ENCODE results near the gene JAM3. TPM values are rescaled to one million over a fixed set of nuclear protein-coding genes. Genes with fewer than 3 reads are reported as not detected.

JAM3 gene
- total RNA-seq, 1 donor from 2014 or later, result 101 TPM

- Mint-ChIP-seq H3K9me3 (ENCODE audit: unreplicated experiment) (peaks cover 11% of the 10 kb centered on the region), H3K27me3 (ENCODE audit: unreplicated experiment) (peaks cover 4% of the 10 kb centered on the region), H3K27ac (ENCODE audit: unreplicated experiment) (no peak overlapping the region), H3K4me3 (ENCODE audit: unreplicated experiment) (no peak overlapping the region), H3K4me1 (ENCODE audit: low read depth, unreplicated experiment) (peaks cover 27% of the 10 kb centered on the region), H3K36me3 (ENCODE audit: unreplicated experiment) (no peaks in the 10 kb centered on the region)
- no peak for DNase-seq
- no peak for TF ChIP-seq CTCF (IDR thresholded peaks at IDR 0.05; ENCODE audit: partially characterized antibody, unreplicated experiment)
These were observed 44.3 kb upstream of the JAM3 start for GRCh38 chr11:134024420-134025081.

- no peaks in the 10 kb centered on the region for H3K36me3 Mint-ChIP-seq (ENCODE audit: unreplicated experiment)
- no peak for TF ChIP-seq CTCF (IDR thresholded peaks at IDR 0.05; ENCODE audit: partially characterized antibody, unreplicated experiment)
- DNase-seq, result no peak
- peaks cover 8% of the 10 kb centered on the region for H3K9me3 Mint-ChIP-seq (ENCODE audit: unreplicated experiment)
- H3K27me3 Mint-ChIP-seq (ENCODE audit: unreplicated experiment), result peaks cover 4% of the 10 kb centered on the region
- H3K4me1 Mint-ChIP-seq (ENCODE audit: low read depth, unreplicated experiment), result peaks cover 22% of the 10 kb centered on the region
- H3K27ac Mint-ChIP-seq (ENCODE audit: unreplicated experiment), result no peak overlapping the region
- H3K4me3 Mint-ChIP-seq (ENCODE audit: unreplicated experiment), result no peak overlapping the region
These were observed 43.8 kb upstream of the JAM3 start for GRCh38 chr11:134025082-134025429.

GRCh38 chr11:134026655-134027343 is 42.1 kb upstream of the JAM3 start:
- no peak for DNase-seq
- Mint-ChIP-seq H3K4me1 (ENCODE audit: low read depth, unreplicated experiment) (peaks cover 23% of the 10 kb centered on the region), H3K9me3 (ENCODE audit: unreplicated experiment) (peaks cover 9% of the 10 kb centered on the region), H3K27ac (ENCODE audit: unreplicated experiment) (no peak overlapping the region), H3K4me3 (ENCODE audit: unreplicated experiment) (no peak overlapping the region), H3K36me3 (ENCODE audit: unreplicated experiment) (no peaks in the 10 kb centered on the region), H3K27me3 (ENCODE audit: unreplicated experiment) (peaks cover 3% of the 10 kb centered on the region)
- no peak for TF ChIP-seq CTCF (IDR thresholded peaks at IDR 0.05; ENCODE audit: partially characterized antibody, unreplicated experiment)

- Mint-ChIP-seq H3K9me3 (ENCODE audit: unreplicated experiment) (peaks cover 15% of the 10 kb centered on the region), H3K27me3 (ENCODE audit: unreplicated experiment) (peaks cover 8% of the 10 kb centered on the region), H3K36me3 (ENCODE audit: unreplicated experiment) (no peaks in the 10 kb centered on the region), H3K4me3 (ENCODE audit: unreplicated experiment) (no peak overlapping the region), H3K27ac (ENCODE audit: unreplicated experiment) (no peak overlapping the region), H3K4me1 (ENCODE audit: low read depth, unreplicated experiment) (peaks cover 29% of the 10 kb centered on the region)
- TF ChIP-seq CTCF (IDR thresholded peaks at IDR 0.05; ENCODE audit: partially characterized antibody, unreplicated experiment), result no peak
- DNase-seq, result no peak
These were observed 41.2 kb upstream of the JAM3 start for GRCh38 chr11:134027671-134028070.

- peaks cover 14% of the 10 kb centered on the region for H3K27me3 Mint-ChIP-seq (ENCODE audit: unreplicated experiment)
- H3K4me3 Mint-ChIP-seq (ENCODE audit: unreplicated experiment), result no peak overlapping the region
- H3K9me3 Mint-ChIP-seq (ENCODE audit: unreplicated experiment), result peaks cover 14% of the 10 kb centered on the region
- H3K4me1 Mint-ChIP-seq (ENCODE audit: low read depth, unreplicated experiment), result peaks cover 30% of the 10 kb centered on the region
- TF ChIP-seq CTCF (IDR thresholded peaks at IDR 0.05; ENCODE audit: partially characterized antibody, unreplicated experiment), result no peak
- no peak for DNase-seq
- H3K27ac Mint-ChIP-seq (ENCODE audit: unreplicated experiment), result no peak overlapping the region
- H3K36me3 Mint-ChIP-seq (ENCODE audit: unreplicated experiment), result no peaks in the 10 kb centered on the region
These were observed 40.4 kb upstream of the JAM3 start for GRCh38 chr11:134028368-134028920.

All from glutamatergic neuron (in vitro differentiated cells).